ENCODE results near the gene ENTREP1. TPM values are rescaled to one million over a fixed set of nuclear protein-coding genes. Genes with fewer than 3 reads are reported as not detected.

The ENTREP1 gene
- total RNA-seq, 2 experiments from 2014 or later, result not detected

- H2AFZ ChIP-seq (ENCODE audit: low read length), result no peak overlapping the region
- no peak overlapping the region for H3K27ac ChIP-seq (ENCODE audit: low read depth, low read length, poor library complexity, severe bottlenecking)
- H3K9me2 ChIP-seq (ENCODE audit: insufficient read depth, low read length), result no peaks in the 10 kb centered on the region
- BruUV-seq (replicated peaks), result no TSS peak
- H3K9me3 ChIP-seq (ENCODE audit: low read length), result no peaks in the 10 kb centered on the region
- ChIA-PET POLR2A (no interaction called here), CTCF (ENCODE audit: unreplicated experiment) (no interaction called here)
- H3K4me1 ChIP-seq (ENCODE audit: insufficient read depth, low read length, poor library complexity, severe bottlenecking), result no peaks in the 10 kb centered on the region
- no peak overlapping the region for H3K4me2 ChIP-seq (ENCODE audit: low read length)
- TF ChIP-seq CTCF (conservative IDR thresholded peaks at IDR 0.05; ENCODE audit: low read length) (no peak), EZH2phosphoT487 (IDR thresholded peaks at IDR 0.05; ENCODE audit: borderline replicate concordance, low read depth, low read length) (no peak)
- no peak for DNase-seq (ENCODE audit: low spot score)
- H3K79me2 ChIP-seq (ENCODE audit: insufficient read depth, low read depth, low read length), result no peaks in the 10 kb centered on the region
- no peak overlapping the region for H3K4me3 ChIP-seq (ENCODE audit: low read depth, low read length, poor library complexity, severe bottlenecking)
- no peaks in the 10 kb centered on the region for H4K20me1 ChIP-seq (ENCODE audit: insufficient read depth, low read length)
- H3K36me3 ChIP-seq (ENCODE audit: insufficient read depth, low read length), result no peaks in the 10 kb centered on the region
- intact Hi-C loops (cut with micrococcal nuclease; ENCODE audit: unreplicated experiment), result no loop called here
Measured at GRCh38 chr9:69279084-69279731, 45.8 kb upstream of the ENTREP1 start.

- H2AFZ ChIP-seq (ENCODE audit: low read length), result no peak overlapping the region
- intact Hi-C loops (cut with micrococcal nuclease; ENCODE audit: unreplicated experiment), result no loop called here
- no peaks in the 10 kb centered on the region for H3K9me2 ChIP-seq (ENCODE audit: insufficient read depth, low read length)
- no peaks in the 10 kb centered on the region for H3K4me1 ChIP-seq (ENCODE audit: insufficient read depth, low read length, poor library complexity, severe bottlenecking)
- no peak overlapping the region for H3K4me2 ChIP-seq (ENCODE audit: low read length)
- no peak overlapping the region for H3K4me3 ChIP-seq (ENCODE audit: low read depth, low read length, poor library complexity, severe bottlenecking)
- H3K36me3 ChIP-seq (ENCODE audit: insufficient read depth, low read length), result no peaks in the 10 kb centered on the region
- no peaks in the 10 kb centered on the region for H4K20me1 ChIP-seq (ENCODE audit: insufficient read depth, low read length)
- POLR2A ChIA-PET, result no interaction called here
- DNase-seq (ENCODE audit: low spot score), result no peak
- no TSS peak for BruUV-seq (replicated peaks)
- no peak for TF ChIP-seq EZH2phosphoT487 (IDR thresholded peaks at IDR 0.05; ENCODE audit: borderline replicate concordance, low read depth, low read length)
- no peak for TF ChIP-seq CTCF (conservative IDR thresholded peaks at IDR 0.05; ENCODE audit: low read length)
- CTCF ChIA-PET (ENCODE audit: unreplicated experiment), result no interaction called here
- no peaks in the 10 kb centered on the region for H3K79me2 ChIP-seq (ENCODE audit: insufficient read depth, low read depth, low read length)
- no peak overlapping the region for H3K27ac ChIP-seq (ENCODE audit: low read depth, low read length, poor library complexity, severe bottlenecking)
- H3K9me3 ChIP-seq (ENCODE audit: low read length), result no peaks in the 10 kb centered on the region
Measured at GRCh38 chr9:69279733-69280132, 45.3 kb upstream of the ENTREP1 start.

GRCh38 chr9:69283003-69283402 is 42.0 kb upstream of the ENTREP1 start:
- POLR2A ChIA-PET, result no interaction called here
- Histone ChIP-seq H3K4me1 (ENCODE audit: insufficient read depth, low read length, poor library complexity, severe bottlenecking) (no peaks in the 10 kb centered on the region), H4K20me1 (ENCODE audit: insufficient read depth, low read length) (no peaks in the 10 kb centered on the region), H3K4me3 (ENCODE audit: low read depth, low read length, poor library complexity, severe bottlenecking) (no peak overlapping the region), H2AFZ (ENCODE audit: low read length) (no peak overlapping the region), H3K9me3 (ENCODE audit: low read length) (no peaks in the 10 kb centered on the region), H3K4me2 (ENCODE audit: low read length) (no peak overlapping the region), H3K36me3 (ENCODE audit: insufficient read depth, low read length) (no peaks in the 10 kb centered on the region), H3K27ac (ENCODE audit: low read depth, low read length, poor library complexity, severe bottlenecking) (no peak overlapping the region), H3K9me2 (ENCODE audit: insufficient read depth, low read length) (no peaks in the 10 kb centered on the region), H3K79me2 (ENCODE audit: insufficient read depth, low read depth, low read length) (no peaks in the 10 kb centered on the region)
- no peak for DNase-seq (ENCODE audit: low spot score)
- no TSS peak for BruUV-seq (replicated peaks)
- intact Hi-C loops (cut with micrococcal nuclease; ENCODE audit: unreplicated experiment), result no loop called here
- CTCF ChIA-PET (ENCODE audit: unreplicated experiment), result no interaction called here
- no peak for TF ChIP-seq EZH2phosphoT487 (IDR thresholded peaks at IDR 0.05; ENCODE audit: borderline replicate concordance, low read depth, low read length)
- no peak for TF ChIP-seq CTCF (conservative IDR thresholded peaks at IDR 0.05; ENCODE audit: low read length)
